Right atrium auricular region (tissue), 2 donors: ENCODE data around the gene ZNF81. TPM values are rescaled to one million over a fixed set of nuclear protein-coding genes. Genes with fewer than 3 reads are reported as not detected.
"Not testable (repeated sequence)": the region's sequence is repeated elsewhere in the genome, so short reads cannot be mapped to it uniquely, and the experiment has no call there.

Experiments used
- DNase-seq: peaks from one replicate; pipeline ENCODE4 v3.0.0-alpha.2; 2019; ENCODE audit warnings: low spot score
- H3K27ac ChIP-seq, 2 donors: fragments of 200-600 bp; sonication (generic); 1 replicate in 1 of 2; 2 replicates in 1 of 2; pipeline ENCODE4 v1.5.1; 2016 to 2019
- H3K27me3 ChIP-seq, 2 donors: fragments of 200-600 bp; sonication (generic); one replicate each; pipeline versions ENCODE4 v1.5.1 to v1.6.0; 2017 to 2019
- H3K36me3 ChIP-seq: fragments of 200-600 bp; sonication (generic); one replicate; pipeline ENCODE4 v1.5.1; 2016
- H3K4me1 ChIP-seq, 2 donors: fragments of 200-600 bp; sonication (generic); one replicate each; pipeline versions ENCODE4 v1.5.1 to v1.6.0; 2017 to 2019
- H3K4me3 ChIP-seq, 2 donors: fragments of 200-600 bp; sonication (generic); 1 replicate in 1 of 2; 2 replicates in 1 of 2; pipeline ENCODE4 v1.5.1; 2017 to 2019; ENCODE audit warnings: mild to moderate bottlenecking in 1 of 2, moderate library complexity in 1 of 2
- H3K9me3 ChIP-seq, 2 donors: fragments of 200-600 bp; sonication (generic); one replicate each; pipeline ENCODE4 v1.5.1; 2019
- CTCF ChIP-seq, 2 donors: fragments of 200-600 bp; sonication (generic); IDR thresholded peaks; one replicate each; pipeline ENCODE4 v1.5.1; 2019; ENCODE audit warnings: antibody characterized with exemption in 2 of 2
- total RNA-seq, 2 donors: library from RNA; depleted of rRNA; stranded (reverse); fragments of >200 nt; gene quantifications; one replicate each; pipeline ENCODE4 v1.1.0, GENCODE V29; 2016

Gene ZNF81
- total RNA-seq = 1 to 10 TPM; 3.6 to 4.7 TPM

GRCh38 chrX:47836164-47837072, at the start of gene ZNF81:
Gene ZNF81, plus strand, starts transcription at chrX:47836902. Its CDS starts 9,366 bp downstream, at chrX:47846268.
- H3K27ac ChIP-seq = peak within 1 kb of the TSS; percentile 70 to 71
- H3K4me1 ChIP-seq = no peaks in the 10 kb centered on the region
- no peaks in the 10 kb centered on the region for H3K27me3 ChIP-seq
- no peaks in the 10 kb centered on the region for H3K9me3 ChIP-seq
- no peaks in the 10 kb centered on the region for H3K36me3 ChIP-seq
- peak within 1 kb of the TSS; percentile 44 to 53 for H3K4me3 ChIP-seq
- no peak for TF ChIP-seq CTCF (IDR thresholded peaks at IDR 0.05)
- DNase-seq = peak; percentile 96

GRCh38 chrX:47796433-47796906, 40.2 kb upstream of the ZNF81 start:
- no peaks in the 10 kb centered on the region for H3K4me1 ChIP-seq
- no peak for TF ChIP-seq CTCF (IDR thresholded peaks at IDR 0.05)
- H3K36me3 ChIP-seq = no peaks in the 10 kb centered on the region
- no peak overlapping the region for H3K4me3 ChIP-seq
- no peaks in the 10 kb centered on the region for H3K27me3 ChIP-seq
- H3K9me3 ChIP-seq = no peaks in the 10 kb centered on the region
- no peak for DNase-seq
- peak overlapping the region in 1 of 2 donors; percentile 65 for H3K27ac ChIP-seq

GRCh38 chrX:47797084-47797483, 39.6 kb upstream of the ZNF81 start:
- DNase-seq = no peak
- H3K27me3 ChIP-seq = no peaks in the 10 kb centered on the region
- peak overlapping the region in 1 of 2 donors; percentile 65 for H3K27ac ChIP-seq

GRCh38 chrX:47798861-47799260, 37.8 kb upstream of the ZNF81 start:
- Histone ChIP-seq H3K36me3 (no peaks in the 10 kb centered on the region), H3K4me3 (no peak overlapping the region), H3K27ac (peak overlapping the region in 1 of 2 donors; percentile 51), H3K9me3 (no peaks in the 10 kb centered on the region), H3K27me3 (no peaks in the 10 kb centered on the region), H3K4me1 (no peaks in the 10 kb centered on the region)
- DNase-seq = no peak
- no peak for TF ChIP-seq CTCF (IDR thresholded peaks at IDR 0.05)

More at GRCh38 chrX:47797084-47797483, 39.6 kb upstream of the ZNF81 start:
- no peak overlapping the region for H3K4me3 ChIP-seq
- no peak for TF ChIP-seq CTCF (IDR thresholded peaks at IDR 0.05)
- no peaks in the 10 kb centered on the region for H3K9me3 ChIP-seq
- no peaks in the 10 kb centered on the region for H3K36me3 ChIP-seq
- H3K4me1 ChIP-seq = no peaks in the 10 kb centered on the region

- Histone ChIP-seq H3K36me3 (no peaks in the 10 kb centered on the region), H3K27ac (no peak overlapping the region), H3K27me3 (no peaks in the 10 kb centered on the region), H3K4me3 (no peak overlapping the region), H3K4me1 (no peaks in the 10 kb centered on the region), H3K9me3 (no peaks in the 10 kb centered on the region)
- DNase-seq = no peak
- no peak for TF ChIP-seq CTCF (IDR thresholded peaks at IDR 0.05)
Measured at GRCh38 chrX:47802589-47802988, 34.1 kb upstream of the ZNF81 start.

- not testable (repeated sequence) for H3K27ac ChIP-seq, H3K4me1 ChIP-seq, H3K4me3 ChIP-seq, H3K27me3 ChIP-seq, H3K9me3 ChIP-seq, H3K36me3 ChIP-seq, DNase-seq
Measured at GRCh38 chrX:47803103-47803502, 33.6 kb upstream of the ZNF81 start.
